ENCODE measurements around the gene PPP1R1B. TPM values are rescaled to one million over a fixed set of nuclear protein-coding genes. Genes with fewer than 3 reads are reported as not detected.

The PPP1R1B gene
- total and polyA plus RNA-seq, 2 donors (not counting 1 experiment from before 2014, with no cell fraction given), result not detected

DNA sequence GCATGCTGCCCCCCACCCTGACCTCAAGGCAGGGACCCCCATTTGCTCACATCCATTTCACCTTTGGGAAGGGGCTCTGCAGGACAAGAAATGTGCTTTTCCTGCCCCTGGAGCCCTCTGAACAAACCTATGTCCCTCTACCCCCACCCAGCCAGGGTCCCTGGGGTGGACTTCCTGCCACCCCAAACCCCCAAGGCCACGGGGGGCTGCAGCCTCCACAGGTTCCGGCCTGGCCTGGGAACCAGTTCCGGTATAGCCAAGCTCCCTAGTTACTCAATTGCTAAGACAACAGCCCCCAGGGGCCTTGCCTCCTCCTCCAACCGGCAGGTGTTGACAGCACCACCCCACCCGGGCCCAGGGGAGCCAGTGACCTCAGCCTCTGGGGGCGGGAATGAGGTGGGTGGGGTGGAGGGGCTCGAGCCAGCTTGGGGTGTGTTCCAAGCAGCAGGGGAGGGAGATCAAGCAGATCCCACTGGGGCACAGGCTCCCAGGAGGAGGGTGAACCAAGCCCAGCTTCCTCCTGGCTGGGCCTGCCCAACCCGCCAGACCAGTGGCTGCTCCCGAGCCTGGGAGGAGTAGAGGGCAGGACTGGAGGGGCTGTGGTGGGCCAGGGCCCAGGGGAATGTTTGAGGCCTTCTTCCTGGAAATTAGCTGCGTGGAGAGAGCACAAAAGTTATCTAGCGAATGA, 48.1 kb downstream of the PPP1R1B start:
- peaks cover 70 to 83% of the 10 kb centered on the region in 2 donors for H3K4me1 ChIP-seq (ENCODE audit: control insufficient read depth in 2 of 2, insufficient read depth in 2 of 2, low read length in 2 of 2)
- peak overlapping the region; percentile 41 for H2AFZ ChIP-seq (ENCODE audit: insufficient read depth, low read depth, low read length, poor library complexity, severe bottlenecking)
- no peak overlapping the region for H3K9ac ChIP-seq (ENCODE audit: low read length)
- peak overlapping the region; percentile 65 to 94 for H3K27ac ChIP-seq (ENCODE audit: low read length in 2 of 2)
- DNase-seq, result peak; percentile 54
- H3K36me3 ChIP-seq (replicated peaks in 1 of 2; ENCODE audit: control extremely low read depth in 1 of 2, control insufficient read depth in 1 of 2, extremely low read depth in 1 of 2, insufficient read depth in 2 of 2, low read length in 1 of 2), result peaks cover 0 to 5% of the 10 kb centered on the region in 2 experiments
- Mint-ChIP-seq H3K27ac (peak overlapping the region; percentile 98), H3K27me3 (peaks cover 5% of the 10 kb centered on the region), H3K9me3 (ENCODE audit: insufficient read depth) (no peaks in the 10 kb centered on the region), H3K4me1 (peaks cover 73% of the 10 kb centered on the region), H3K4me3 (peak overlapping the region; percentile 68)
- intact Hi-C loops (cut with micrococcal nuclease), result loop anchor here (1.0 to 5.0 kb wide), 2 partner anchors 12 to 77 kb away; no protein-coding TSS in a partner anchor
- ChIA-PET POLR2A (interaction anchor here (0.6 to 2.8 kb wide), 6 partner anchors 13 to 80 kb away, joined by 3 to 17 read pairs (median 8); partner anchors contain the start of genes MIEN1 and PGAP3), CTCF (interaction anchor here (0.6 to 3.5 kb wide), 12 partner anchors 8 to 321 kb away, joined by 3 to 19 read pairs (median 5); partner anchors contain the start of gene PGAP3)
- H3K4me3 ChIP-seq (ENCODE audit: control extremely low read depth in 1 of 5, extremely low read depth in 1 of 5, insufficient read depth in 1 of 5, low read depth in 2 of 5, low read length in 4 of 5), result no peak overlapping the region
- H3K79me2 ChIP-seq (ENCODE audit: control insufficient read depth, insufficient read depth, low read length), result no peaks in the 10 kb centered on the region
- peaks cover 0 to 3% (median 0%) of the 10 kb centered on the region in 3 donors for H3K9me3 ChIP-seq (ENCODE audit: control extremely low read depth in 1 of 3, control insufficient read depth in 2 of 3, insufficient read depth in 1 of 3, low read length in 2 of 3)
- peak overlapping the region; percentile 59 for H3K4me2 ChIP-seq (replicated peaks; ENCODE audit: low read depth, low read length, poor library complexity, severe bottlenecking)
- peak; percentile 74 for ATAC-seq (ENCODE audit: low read depth)
- H4K20me1 ChIP-seq (ENCODE audit: control insufficient read depth, insufficient read depth, low read length, poor library complexity, severe bottlenecking), result no peaks in the 10 kb centered on the region
- peaks cover 0 to 9% (median 0%) of the 10 kb centered on the region in 4 experiments for H3K27me3 ChIP-seq (replicated peaks in 1 of 4; ENCODE audit: control extremely low read depth in 1 of 4, control insufficient read depth in 3 of 4, insufficient read depth in 4 of 4, low read length in 3 of 4)
- TF ChIP-seq EZH2 (IDR thresholded peaks at IDR 0.05; ENCODE audit: borderline replicate concordance, insufficient read depth, low read depth, low read length, poor library complexity, severe bottlenecking), result no peak
- 5% methylated on average over 8 of the region's 11 CpGs for WGBS (ENCODE audit: insufficient coverage)

DNA sequence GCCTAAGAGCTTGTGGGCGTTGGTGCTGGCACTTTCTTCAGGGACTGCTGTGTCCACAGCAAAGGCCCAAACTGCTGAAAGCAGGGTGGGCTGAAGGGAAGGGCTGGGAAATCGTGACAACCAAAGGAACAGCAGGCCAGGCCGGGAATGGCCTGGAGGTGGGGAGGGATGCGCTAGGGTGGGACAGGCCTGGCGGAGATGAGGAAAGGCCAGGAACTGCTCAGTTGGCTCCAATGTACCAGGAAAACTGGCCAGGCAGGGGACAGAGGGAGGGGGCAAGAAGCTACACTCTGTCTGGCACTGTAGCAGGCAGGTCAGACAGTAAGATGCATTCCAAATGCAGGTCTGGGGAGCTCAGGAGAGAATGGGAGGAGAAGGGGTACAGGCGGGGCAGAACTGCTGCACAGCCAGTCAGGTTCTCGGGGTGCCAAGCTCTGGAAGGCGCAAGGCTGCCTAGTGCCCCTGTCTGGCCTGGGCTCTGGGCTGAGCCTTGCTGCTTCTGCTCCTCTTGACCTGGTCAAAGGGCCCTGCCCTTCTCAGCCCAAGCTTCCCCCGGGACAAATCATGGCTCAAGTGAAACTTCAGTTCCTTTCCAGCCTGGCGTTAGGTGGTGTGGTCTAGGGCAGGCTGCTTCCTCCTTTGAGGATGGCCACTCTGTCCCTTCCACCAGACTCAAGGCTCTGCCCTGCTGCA, 48.8 kb downstream of the PPP1R1B start:
- Histone ChIP-seq H3K79me2 (ENCODE audit: control insufficient read depth, insufficient read depth, low read length) (no peaks in the 10 kb centered on the region), H3K9ac (ENCODE audit: low read length) (no peak overlapping the region), H3K4me2 (replicated peaks; ENCODE audit: low read depth, low read length, poor library complexity, severe bottlenecking) (peak overlapping the region; percentile 59), H3K4me3 (ENCODE audit: control extremely low read depth in 1 of 5, extremely low read depth in 1 of 5, insufficient read depth in 1 of 5, low read depth in 2 of 5, low read length in 4 of 5) (no peak overlapping the region), H3K36me3 (replicated peaks in 1 of 2; ENCODE audit: control extremely low read depth in 1 of 2, control insufficient read depth in 1 of 2, extremely low read depth in 1 of 2, insufficient read depth in 2 of 2, low read length in 1 of 2) (peaks cover 0 to 5% of the 10 kb centered on the region in 2 experiments), H3K27me3 (replicated peaks in 1 of 4; ENCODE audit: control extremely low read depth in 1 of 4, control insufficient read depth in 3 of 4, insufficient read depth in 4 of 4, low read length in 3 of 4) (peaks cover 0 to 9% (median 0%) of the 10 kb centered on the region in 4 experiments), H3K4me1 (ENCODE audit: control insufficient read depth in 2 of 2, insufficient read depth in 2 of 2, low read length in 2 of 2) (peaks cover 77 to 90% of the 10 kb centered on the region in 2 donors), H2AFZ (ENCODE audit: insufficient read depth, low read depth, low read length, poor library complexity, severe bottlenecking) (peak overlapping the region; percentile 41), H3K9me3 (ENCODE audit: control extremely low read depth in 1 of 3, control insufficient read depth in 2 of 3, insufficient read depth in 1 of 3, low read length in 2 of 3) (peaks cover 0 to 3% (median 0%) of the 10 kb centered on the region in 3 donors), H3K27ac (ENCODE audit: low read length in 2 of 2) (peak overlapping the region; percentile 65 to 94), H4K20me1 (ENCODE audit: control insufficient read depth, insufficient read depth, low read length, poor library complexity, severe bottlenecking) (no peaks in the 10 kb centered on the region)
- CTCF ChIA-PET, result interaction anchor here (0.8 to 3.5 kb wide), 14 partner anchors 9 to 278 kb away, joined by 3 to 19 read pairs (median 5); partner anchors contain the start of gene PGAP3
- intact Hi-C loops (cut with micrococcal nuclease), result loop anchor here (1.0 to 5.0 kb wide), 2 partner anchors 12 to 77 kb away; no protein-coding TSS in a partner anchor
- H3K4me3 Mint-ChIP-seq, result peak overlapping the region; percentile 68
- POLR2A ChIA-PET, result interaction anchor here (0.8 to 2.8 kb wide), 5 partner anchors 10 to 79 kb away, joined by 3 to 17 read pairs (median 8); partner anchors contain the start of genes MIEN1, PGAP3 and TCAP
- peaks cover 2% of the 10 kb centered on the region for H3K27me3 Mint-ChIP-seq
- DNase-seq, result no peak
- no peak for TF ChIP-seq EZH2 (IDR thresholded peaks at IDR 0.05; ENCODE audit: borderline replicate concordance, insufficient read depth, low read depth, low read length, poor library complexity, severe bottlenecking)
- peaks cover 80% of the 10 kb centered on the region for H3K4me1 Mint-ChIP-seq
- no peak for ATAC-seq (ENCODE audit: low read depth)
- 70% methylated on average over 10 of the region's 10 CpGs for WGBS (ENCODE audit: insufficient coverage)
- H3K9me3 Mint-ChIP-seq (ENCODE audit: insufficient read depth), result no peaks in the 10 kb centered on the region
- H3K27ac Mint-ChIP-seq, result peak overlapping the region; percentile 98

Data from B cell (primary cell).